Measurements from ENCODE around the gene CCDC92B.

DNA sequence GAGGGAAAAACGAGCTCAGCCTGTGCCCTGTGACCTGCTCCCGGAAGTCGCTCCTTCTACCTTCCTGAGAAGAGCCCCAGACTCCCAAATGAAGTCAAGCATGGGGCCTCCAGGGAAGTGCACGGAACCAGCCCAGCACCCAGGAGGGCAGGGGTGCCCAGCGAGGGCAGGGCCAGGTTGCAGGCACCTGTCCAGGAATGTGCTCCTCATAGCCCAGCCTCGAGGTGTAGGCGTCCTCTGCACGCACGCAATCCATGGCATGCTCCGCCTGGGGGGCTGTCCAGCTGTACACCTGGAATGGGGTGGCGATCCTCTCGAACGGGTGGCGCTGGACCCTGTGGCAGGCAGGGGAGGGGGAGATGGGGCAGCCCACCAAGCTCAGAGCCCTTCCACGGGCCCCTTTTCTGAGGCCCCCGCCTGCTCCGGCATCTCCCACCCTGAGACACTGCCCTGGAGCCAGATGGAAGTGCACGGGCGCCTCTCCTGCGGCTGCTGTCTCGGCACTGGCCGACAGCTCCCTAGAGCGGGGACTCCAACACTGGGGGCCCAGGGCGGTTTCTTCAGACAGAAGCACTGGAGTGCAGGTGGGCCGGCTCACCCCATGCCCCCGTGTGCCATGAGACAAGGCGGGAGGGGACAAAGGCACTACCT, 48.8 kb downstream of the CCDC92B start:
- TF ChIP-seq, protein P1, sequence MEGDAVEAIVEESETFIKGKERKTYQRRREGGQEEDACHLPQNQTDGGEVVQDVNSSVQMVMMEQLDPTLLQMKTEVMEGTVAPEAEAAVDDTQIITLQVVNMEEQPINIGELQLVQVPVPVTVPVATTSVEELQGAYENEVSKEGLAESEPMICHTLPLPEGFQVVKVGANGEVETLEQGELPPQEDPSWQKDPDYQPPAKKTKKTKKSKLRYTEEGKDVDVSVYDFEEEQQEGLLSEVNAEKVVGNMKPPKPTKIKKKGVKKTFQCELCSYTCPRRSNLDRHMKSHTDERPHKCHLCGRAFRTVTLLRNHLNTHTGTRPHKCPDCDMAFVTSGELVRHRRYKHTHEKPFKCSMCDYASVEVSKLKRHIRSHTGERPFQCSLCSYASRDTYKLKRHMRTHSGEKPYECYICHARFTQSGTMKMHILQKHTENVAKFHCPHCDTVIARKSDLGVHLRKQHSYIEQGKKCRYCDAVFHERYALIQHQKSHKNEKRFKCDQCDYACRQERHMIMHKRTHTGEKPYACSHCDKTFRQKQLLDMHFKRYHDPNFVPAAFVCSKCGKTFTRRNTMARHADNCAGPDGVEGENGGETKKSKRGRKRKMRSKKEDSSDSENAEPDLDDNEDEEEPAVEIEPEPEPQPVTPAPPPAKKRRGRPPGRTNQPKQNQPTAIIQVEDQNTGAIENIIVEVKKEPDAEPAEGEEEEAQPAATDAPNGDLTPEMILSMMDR (IDR thresholded peaks at IDR 0.05; ENCODE audit: low read depth, low read length): no peak
- no peak for TF ChIP-seq POLR2A (IDR thresholded peaks at IDR 0.05; ENCODE audit: extremely low read depth, insufficient read length)

Data from NB4 (cell line).